ENCODE data around the gene RAB31. TPM values are rescaled to one million over a fixed set of nuclear protein-coding genes. Genes with fewer than 3 reads are reported as not detected.
A peak's percentile ranks its signal among the peaks of the same experiment; 100 is the strongest.

Gene RAB31
- total RNA-seq, 1 experiment from 2014 or later = 118 TPM

GRCh38 chr18:9749611-9750010 is 41.5 kb downstream of the RAB31 start:
- CTCF ChIA-PET = no interaction called here
- in situ Hi-C loops (cut with HindIII; ENCODE audit: low pct_unique_long_range_greater_than_20kb, low sequenced_read_pairs) (no loop called here), intact Hi-C loops (cut with micrococcal nuclease; ENCODE audit: unreplicated experiment) (no loop called here)
- H3K27me3 ChIP-seq (ENCODE audit: control insufficient read depth, insufficient read depth, low read length) = no peaks in the 10 kb centered on the region
- peak overlapping the region; percentile 72 for H3K27ac ChIP-seq (ENCODE audit: low read length)
- H3K36me3 ChIP-seq (ENCODE audit: control insufficient read depth, insufficient read depth, low read length) = no peaks in the 10 kb centered on the region
- no peak overlapping the region for H3K4me3 ChIP-seq (ENCODE audit: low read depth in 2 of 2, low read length in 2 of 2)
- BruUV-seq (replicated peaks) = no TSS peak
- ATAC-seq (0 out of 2 replicates have a peak, but pooled peaks have one; percentile 19), DNase-seq (ENCODE audit: low read depth, low spot score) (no peak)
- POLR2A ChIA-PET = no interaction called here
- H3K4me1 ChIP-seq (ENCODE audit: control insufficient read depth, insufficient read depth, low read length) = peaks cover 51% of the 10 kb centered on the region
- no peaks in the 10 kb centered on the region; the same call in 1 of the 2 replicates for H3K9me3 ChIP-seq (ENCODE audit: control insufficient read depth, insufficient read depth, low read depth, low read length)
- TF ChIP-seq SIN3A (IDR thresholded peaks at IDR 0.05; ENCODE audit: borderline replicate concordance, insufficient read depth, low read depth, low read length) = no peak
- TF ChIP-seq TCF7L2 (IDR thresholded peaks at IDR 0.05; ENCODE audit: low read depth, low read length) = no peak
- TF ChIP-seq CTCF (IDR thresholded peaks at IDR 0.05) = no peak
- no peak for TF ChIP-seq REST (IDR thresholded peaks at IDR 0.05; ENCODE audit: insufficient read depth in 1 of 2, low read depth in 2 of 2, low read length in 1 of 2)
- no peak for TF ChIP-seq POLR2AphosphoS5 (IDR thresholded peaks at IDR 0.05; ENCODE audit: low read depth, low read length)

GRCh38 chr18:9750112-9750511 is 42.0 kb downstream of the RAB31 start:
- Histone ChIP-seq H3K9me3 (ENCODE audit: control insufficient read depth, insufficient read depth, low read depth, low read length) (no peaks in the 10 kb centered on the region; the same call in 1 of the 2 replicates), H3K4me1 (ENCODE audit: control insufficient read depth, insufficient read depth, low read length) (peaks cover 53% of the 10 kb centered on the region), H3K4me3 (ENCODE audit: low read depth in 2 of 2, low read length in 2 of 2) (no peak overlapping the region), H3K27ac (ENCODE audit: low read length) (peak overlapping the region; percentile 72), H3K27me3 (ENCODE audit: control insufficient read depth, insufficient read depth, low read length) (no peaks in the 10 kb centered on the region), H3K36me3 (ENCODE audit: control insufficient read depth, insufficient read depth, low read length) (no peaks in the 10 kb centered on the region)
- CTCF ChIA-PET = no interaction called here
- POLR2A ChIA-PET = no interaction called here
- BruUV-seq (replicated peaks) = no TSS peak
- in situ Hi-C loops (cut with HindIII; ENCODE audit: low pct_unique_long_range_greater_than_20kb, low sequenced_read_pairs) = no loop called here
- no peak for ATAC-seq
- no peak for DNase-seq (ENCODE audit: low read depth, low spot score)
- intact Hi-C loops (cut with micrococcal nuclease; ENCODE audit: unreplicated experiment) = no loop called here
- no peak for TF ChIP-seq TCF7L2 (IDR thresholded peaks at IDR 0.05; ENCODE audit: low read depth, low read length)
- no peak for TF ChIP-seq SIN3A (IDR thresholded peaks at IDR 0.05; ENCODE audit: borderline replicate concordance, insufficient read depth, low read depth, low read length)
- no peak for TF ChIP-seq POLR2AphosphoS5 (IDR thresholded peaks at IDR 0.05; ENCODE audit: low read depth, low read length)
- TF ChIP-seq CTCF (IDR thresholded peaks at IDR 0.05) = no peak
- no peak for TF ChIP-seq REST (IDR thresholded peaks at IDR 0.05; ENCODE audit: insufficient read depth in 1 of 2, low read depth in 2 of 2, low read length in 1 of 2)
